Inflammatory macrophage treated with lipopolysaccharide for 1 hour (primary cell): Measurements from ENCODE around the gene ADH6.
"Not testable (repeated sequence)": the region's sequence is repeated elsewhere in the genome, so short reads cannot be mapped to it uniquely, and the experiment has no call there.

Experiments
- DNase-seq, 2 donors: peaks; one replicate each; pipeline ENCODE4 v3.0.0-alpha.2; 2020 to 2022

Gene ADH6

GRCh38 chr4:99219072-99219471, at the start of gene ADH6:
Gene ADH6, minus strand, starts transcription at chr4:99219246. Its CDS starts 94 bp downstream, at chr4:99219152.
- no peak for DNase-seq

GRCh38 chr4:99264927-99265326, 45.9 kb upstream of the ADH6 start:
- DNase-seq = no peak

- DNase-seq = no peak
These were observed 33.7 kb upstream of the ADH6 start for GRCh38 chr4:99252746-99253145.

- DNase-seq = no peak
These were observed 29.7 kb upstream of the ADH6 start for GRCh38 chr4:99248714-99249113.

- no peak for DNase-seq
These were observed 16.9 kb upstream of the ADH6 start for GRCh38 chr4:99235955-99236354.

GRCh38 chr4:99234331-99235010, 15.4 kb upstream of the ADH6 start:
- DNase-seq = no peak

- not testable (repeated sequence) for DNase-seq
These were observed 14.4 kb upstream of the ADH6 start for GRCh38 chr4:99233397-99233796.

GRCh38 chr4:99228706-99229105, 9.7 kb upstream of the ADH6 start:
- not testable (repeated sequence) for DNase-seq

- not testable (repeated sequence) for DNase-seq
These were observed 8.6 kb upstream of the ADH6 start for GRCh38 chr4:99227646-99228045.

- DNase-seq = no peak
These were observed 2.9 kb upstream of the ADH6 start for GRCh38 chr4:99221980-99222379.

GRCh38 chr4:99219479-99219878, 433 bp upstream of the ADH6 start:
- no peak for DNase-seq

GRCh38 chr4:99215521-99215920, 3.5 kb downstream of the ADH6 start:
- no peak for DNase-seq

GRCh38 chr4:99210789-99211188, 8.3 kb downstream of the ADH6 start:
- no peak for DNase-seq

GRCh38 chr4:99209671-99210070, 9.4 kb downstream of the ADH6 start:
- no peak for DNase-seq

- no peak for DNase-seq
These were observed 10.3 kb downstream of the ADH6 start for GRCh38 chr4:99208719-99209075.

- DNase-seq = no peak
These were observed 10.9 kb downstream of the ADH6 start for GRCh38 chr4:99207911-99208718.

- no peak for DNase-seq
These were observed 11.8 kb downstream of the ADH6 start for GRCh38 chr4:99207069-99207743.

GRCh38 chr4:99205153-99205979, 13.7 kb downstream of the ADH6 start:
- no peak for DNase-seq

- DNase-seq = no peak
These were observed 16.5 kb downstream of the ADH6 start for GRCh38 chr4:99202536-99202935.

GRCh38 chr4:99202094-99202493, 17.0 kb downstream of the ADH6 start:
- no peak for DNase-seq

GRCh38 chr4:99201690-99202089, 17.4 kb downstream of the ADH6 start:
- DNase-seq = no peak

GRCh38 chr4:99200138-99200537, 18.9 kb downstream of the ADH6 start:
- no peak for DNase-seq

GRCh38 chr4:99190336-99190735, 28.7 kb downstream of the ADH6 start:
- DNase-seq = no peak
